ENCODE measurements around the gene CCHCR1.

DNA sequence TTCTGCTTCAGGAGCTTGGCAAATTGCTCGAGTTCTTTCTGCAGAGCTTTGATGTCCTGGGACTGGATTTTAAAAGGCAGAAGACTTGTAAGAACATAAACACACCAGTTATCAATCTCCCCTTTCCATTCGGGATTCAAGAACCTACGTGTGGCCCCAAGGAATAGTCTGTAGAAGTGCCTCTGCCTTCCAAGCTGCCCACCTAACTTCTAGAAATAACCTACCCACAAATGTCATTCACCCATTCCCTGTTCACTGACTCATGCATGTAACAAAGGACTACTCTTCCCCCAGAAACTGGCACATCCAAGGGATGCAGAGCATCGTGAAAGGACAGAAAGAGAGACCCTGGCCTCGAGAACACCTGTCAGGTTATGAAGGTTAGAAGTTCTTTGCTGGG is 8.4 kb upstream of the CCHCR1 start:
- TF ChIP-seq, protein P1, sequence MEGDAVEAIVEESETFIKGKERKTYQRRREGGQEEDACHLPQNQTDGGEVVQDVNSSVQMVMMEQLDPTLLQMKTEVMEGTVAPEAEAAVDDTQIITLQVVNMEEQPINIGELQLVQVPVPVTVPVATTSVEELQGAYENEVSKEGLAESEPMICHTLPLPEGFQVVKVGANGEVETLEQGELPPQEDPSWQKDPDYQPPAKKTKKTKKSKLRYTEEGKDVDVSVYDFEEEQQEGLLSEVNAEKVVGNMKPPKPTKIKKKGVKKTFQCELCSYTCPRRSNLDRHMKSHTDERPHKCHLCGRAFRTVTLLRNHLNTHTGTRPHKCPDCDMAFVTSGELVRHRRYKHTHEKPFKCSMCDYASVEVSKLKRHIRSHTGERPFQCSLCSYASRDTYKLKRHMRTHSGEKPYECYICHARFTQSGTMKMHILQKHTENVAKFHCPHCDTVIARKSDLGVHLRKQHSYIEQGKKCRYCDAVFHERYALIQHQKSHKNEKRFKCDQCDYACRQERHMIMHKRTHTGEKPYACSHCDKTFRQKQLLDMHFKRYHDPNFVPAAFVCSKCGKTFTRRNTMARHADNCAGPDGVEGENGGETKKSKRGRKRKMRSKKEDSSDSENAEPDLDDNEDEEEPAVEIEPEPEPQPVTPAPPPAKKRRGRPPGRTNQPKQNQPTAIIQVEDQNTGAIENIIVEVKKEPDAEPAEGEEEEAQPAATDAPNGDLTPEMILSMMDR (IDR thresholded peaks at IDR 0.05; ENCODE audit: insufficient read depth, low read length), result no peak
- TF ChIP-seq GABPA (IDR thresholded peaks at IDR 0.05; ENCODE audit: low read depth), result no peak
